ENCODE data around the gene BTBD9. TPM values are rescaled to one million over a fixed set of nuclear protein-coding genes. Genes with fewer than 3 reads are reported as not detected.

Gene BTBD9
- total RNA-seq = 10 to 100 TPM; 15.4 to 50.0 (median 21.9) TPM

DNA sequence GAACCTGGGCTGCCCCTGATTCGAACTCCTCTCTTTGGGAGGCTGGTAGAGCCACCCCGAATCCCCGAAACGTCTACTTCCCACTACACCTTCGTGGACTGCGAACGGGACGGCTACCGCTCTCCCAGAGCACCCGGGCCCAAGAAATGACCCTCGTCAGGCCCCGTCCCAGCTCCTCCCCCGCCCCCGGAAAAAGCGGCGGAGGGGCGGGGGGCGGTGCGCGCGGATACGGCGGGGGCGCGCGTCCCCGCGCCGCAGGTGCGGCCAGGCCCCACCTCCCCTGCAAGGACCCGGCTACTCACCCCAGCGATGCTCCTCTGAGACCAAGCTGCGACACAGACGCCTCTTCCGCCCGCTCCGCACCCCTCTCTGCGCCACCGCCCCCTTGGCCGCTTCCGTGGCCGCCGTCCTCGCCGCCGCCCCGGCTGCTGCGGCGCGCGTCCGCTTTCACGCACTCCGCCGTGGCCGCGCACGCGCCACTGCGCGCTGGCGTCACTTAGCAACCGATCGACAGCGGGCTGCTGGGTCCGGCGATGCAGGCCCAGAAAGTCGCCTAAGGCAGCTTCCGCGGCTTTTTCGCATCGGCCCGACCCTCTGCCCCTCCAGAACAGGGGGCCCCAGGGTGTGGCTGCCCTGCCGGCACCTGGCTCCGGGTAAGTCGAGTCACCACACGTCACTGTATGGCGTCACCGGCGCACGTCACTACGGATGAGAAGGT is at the start of gene BTBD9:
Gene BTBD9, minus strand, starts transcription at position 432 of the 718 bp plus-strand sequence.
- DNase-seq (ENCODE audit: low spot score in 2 of 2) = peak; percentile 89 to 90
- Histone ChIP-seq H3K27ac (peak within 1 kb of the TSS; percentile 88), H3K36me3 (no peaks in the 10 kb centered on the region), H3K9me3 (no peaks in the 10 kb centered on the region), H3K4me3 (peak within 1 kb of the TSS; percentile 87), H3K27me3 (no peaks in the 10 kb centered on the region), H3K4me1 (peaks cover 18% of the 10 kb centered on the region)
- no CpG with 5 or more reads among the region's 82 CpGs for WGBS
- no peak for TF ChIP-seq EP300 (IDR thresholded peaks at IDR 0.05)
- TF ChIP-seq POLR2AphosphoS5 (IDR thresholded peaks at IDR 0.05) = peak in 1 of 3 donors; percentile 26
- TF ChIP-seq POLR2A (IDR thresholded peaks at IDR 0.05) = peak in 1 of 2 donors; percentile 31

DNA sequence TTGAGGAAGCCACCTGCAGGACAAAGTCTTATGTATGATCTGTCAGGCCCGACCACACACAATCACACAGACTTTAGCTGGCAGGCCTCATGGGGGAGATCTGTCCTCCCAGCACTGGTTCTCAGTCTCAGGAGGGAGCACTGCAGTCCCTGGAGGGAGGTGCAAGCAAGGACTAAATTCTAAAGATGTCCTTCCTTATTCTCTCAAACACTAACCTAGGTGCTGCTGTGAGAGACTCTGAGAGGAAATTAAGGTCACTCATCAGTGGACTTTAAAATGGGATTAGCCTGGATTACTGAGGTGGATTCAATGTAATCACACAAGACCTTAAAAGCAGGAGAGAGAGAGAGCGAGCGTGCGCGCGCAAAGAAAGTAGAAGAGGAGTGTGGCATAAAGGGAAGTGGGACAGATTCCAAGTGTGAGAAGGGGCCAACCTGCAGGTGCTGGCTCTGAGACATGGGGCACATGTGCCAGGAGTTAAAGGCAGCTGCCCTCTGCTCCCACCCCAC is 48.9 kb upstream of the BTBD9 start:
- H3K4me3 ChIP-seq = no peak overlapping the region
- no peak for DNase-seq (ENCODE audit: low spot score in 2 of 2)
- H3K36me3 ChIP-seq = peaks cover 11% of the 10 kb centered on the region
- TF ChIP-seq EP300 (IDR thresholded peaks at IDR 0.05) = no peak
- TF ChIP-seq, protein P1, sequence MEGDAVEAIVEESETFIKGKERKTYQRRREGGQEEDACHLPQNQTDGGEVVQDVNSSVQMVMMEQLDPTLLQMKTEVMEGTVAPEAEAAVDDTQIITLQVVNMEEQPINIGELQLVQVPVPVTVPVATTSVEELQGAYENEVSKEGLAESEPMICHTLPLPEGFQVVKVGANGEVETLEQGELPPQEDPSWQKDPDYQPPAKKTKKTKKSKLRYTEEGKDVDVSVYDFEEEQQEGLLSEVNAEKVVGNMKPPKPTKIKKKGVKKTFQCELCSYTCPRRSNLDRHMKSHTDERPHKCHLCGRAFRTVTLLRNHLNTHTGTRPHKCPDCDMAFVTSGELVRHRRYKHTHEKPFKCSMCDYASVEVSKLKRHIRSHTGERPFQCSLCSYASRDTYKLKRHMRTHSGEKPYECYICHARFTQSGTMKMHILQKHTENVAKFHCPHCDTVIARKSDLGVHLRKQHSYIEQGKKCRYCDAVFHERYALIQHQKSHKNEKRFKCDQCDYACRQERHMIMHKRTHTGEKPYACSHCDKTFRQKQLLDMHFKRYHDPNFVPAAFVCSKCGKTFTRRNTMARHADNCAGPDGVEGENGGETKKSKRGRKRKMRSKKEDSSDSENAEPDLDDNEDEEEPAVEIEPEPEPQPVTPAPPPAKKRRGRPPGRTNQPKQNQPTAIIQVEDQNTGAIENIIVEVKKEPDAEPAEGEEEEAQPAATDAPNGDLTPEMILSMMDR (IDR thresholded peaks at IDR 0.05) = no peak
- TF ChIP-seq POLR2A (IDR thresholded peaks at IDR 0.05) = no peak
- no peak for TF ChIP-seq POLR2AphosphoS5 (IDR thresholded peaks at IDR 0.05)
- H3K27ac ChIP-seq = no peak overlapping the region
- WGBS = 83% methylated on average over 6 of the region's 6 CpGs
- H3K9me3 ChIP-seq = no peaks in the 10 kb centered on the region
- H3K4me1 ChIP-seq = no peaks in the 10 kb centered on the region
- H3K27me3 ChIP-seq = no peaks in the 10 kb centered on the region

DNA sequence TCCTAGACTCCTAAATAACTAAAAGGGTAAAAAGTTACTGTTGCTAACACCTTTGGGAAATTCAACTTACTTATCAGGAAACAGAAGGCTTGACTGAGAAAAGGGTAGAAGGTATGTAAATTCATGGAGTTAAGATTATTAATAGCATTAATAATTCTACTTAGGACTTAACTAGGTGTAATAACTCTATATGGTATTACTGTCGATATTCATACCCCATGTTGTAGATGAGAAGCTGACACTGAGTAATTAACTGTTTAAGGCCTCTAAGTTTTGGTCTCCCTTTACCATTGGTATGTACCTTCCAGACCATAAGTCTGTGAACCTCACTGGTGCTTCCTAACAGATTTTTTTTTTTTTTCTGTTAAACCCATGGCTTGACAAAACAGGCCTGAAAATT is 47.8 kb upstream of the BTBD9 start:
- H3K36me3 ChIP-seq = peaks cover 16% of the 10 kb centered on the region
- WGBS = 89% methylated on average over 1 of the region's 1 CpG
- DNase-seq (ENCODE audit: low spot score in 2 of 2) = no peak
- H3K4me3 ChIP-seq = no peak overlapping the region
- H3K9me3 ChIP-seq = no peaks in the 10 kb centered on the region
- no peaks in the 10 kb centered on the region for H3K27me3 ChIP-seq
- H3K27ac ChIP-seq = no peak overlapping the region
- H3K4me1 ChIP-seq = no peaks in the 10 kb centered on the region
- TF ChIP-seq, protein P1 (IDR thresholded peaks at IDR 0.05) = no peak
- TF ChIP-seq POLR2AphosphoS5 (IDR thresholded peaks at IDR 0.05) = no peak
- TF ChIP-seq EP300 (IDR thresholded peaks at IDR 0.05) = no peak
- TF ChIP-seq POLR2A (IDR thresholded peaks at IDR 0.05) = no peak

DNA sequence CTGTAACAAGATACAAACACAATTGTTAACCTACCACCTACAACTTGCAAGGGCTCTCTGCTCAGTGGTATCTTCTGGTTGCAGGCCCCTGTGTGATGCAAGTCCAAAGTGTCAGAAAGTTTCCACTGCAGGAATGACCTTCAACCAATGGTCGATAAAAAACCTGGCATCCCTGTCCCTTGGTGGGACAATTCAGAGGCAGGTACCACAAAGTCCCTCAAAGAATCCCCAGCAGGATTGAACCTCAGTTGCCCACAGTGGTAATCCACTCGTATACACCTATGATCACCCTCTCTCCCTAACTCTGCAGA is 47.3 kb upstream of the BTBD9 start:
- Histone ChIP-seq H3K27ac (no peak overlapping the region), H3K4me1 (no peaks in the 10 kb centered on the region), H3K27me3 (no peaks in the 10 kb centered on the region), H3K4me3 (no peak overlapping the region), H3K36me3 (peaks cover 21% of the 10 kb centered on the region), H3K9me3 (no peaks in the 10 kb centered on the region)
- DNase-seq (ENCODE audit: low spot score in 2 of 2) = no peak
- 93% methylated on average over 2 of the region's 2 CpGs for WGBS
- TF ChIP-seq, protein P1 (IDR thresholded peaks at IDR 0.05) = no peak
- TF ChIP-seq POLR2AphosphoS5 (IDR thresholded peaks at IDR 0.05) = no peak
- no peak for TF ChIP-seq EP300 (IDR thresholded peaks at IDR 0.05)
- no peak for TF ChIP-seq POLR2A (IDR thresholded peaks at IDR 0.05)

DNA sequence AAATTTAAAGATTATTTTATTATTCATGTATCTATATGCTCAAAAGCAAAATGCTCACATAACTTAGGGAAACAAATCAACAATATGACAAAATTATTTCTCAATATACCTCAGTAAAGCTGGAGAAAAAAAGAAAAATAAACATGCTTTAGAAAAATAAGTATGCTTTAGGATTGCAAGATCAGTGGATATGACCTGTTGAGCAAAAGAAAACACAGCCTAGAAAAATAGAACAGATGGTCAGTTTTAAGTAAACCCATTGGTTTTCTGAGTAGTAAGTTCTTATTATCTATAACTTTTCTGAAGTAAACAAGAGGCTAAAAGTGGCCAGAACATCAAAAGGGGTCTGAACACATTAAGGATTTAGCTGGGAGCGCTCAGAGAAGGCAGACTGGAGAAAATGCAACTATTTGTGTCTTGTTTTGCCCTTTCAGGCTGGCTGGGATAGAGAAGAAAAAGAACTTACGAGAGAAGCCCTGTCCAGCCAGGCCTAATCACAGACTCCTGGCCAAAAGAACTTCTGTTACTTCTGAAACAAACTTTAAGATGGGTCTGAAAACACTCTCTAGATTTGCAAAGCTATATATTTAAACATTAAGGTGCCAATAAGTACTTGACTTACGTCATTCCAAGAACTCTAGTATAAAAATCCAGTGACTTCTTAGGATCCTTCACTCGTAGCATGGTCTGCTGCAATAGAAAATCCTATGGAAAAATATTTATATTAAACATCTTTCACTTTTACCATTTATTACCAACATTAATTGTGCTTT is 46.7 kb upstream of the BTBD9 start:
- no peaks in the 10 kb centered on the region for H3K4me1 ChIP-seq
- H3K4me3 ChIP-seq = no peak overlapping the region
- H3K27ac ChIP-seq = no peak overlapping the region
- no peaks in the 10 kb centered on the region for H3K27me3 ChIP-seq
- peaks cover 26% of the 10 kb centered on the region for H3K36me3 ChIP-seq
- TF ChIP-seq, protein P1 (IDR thresholded peaks at IDR 0.05) = no peak
- no peak for TF ChIP-seq POLR2AphosphoS5 (IDR thresholded peaks at IDR 0.05)
- no peak for TF ChIP-seq POLR2A (IDR thresholded peaks at IDR 0.05)
- TF ChIP-seq EP300 (IDR thresholded peaks at IDR 0.05) = no peak
- no peaks in the 10 kb centered on the region for H3K9me3 ChIP-seq
- WGBS = 95% methylated on average over 4 of the region's 4 CpGs
- DNase-seq (ENCODE audit: low spot score in 2 of 2) = no peak
